Ovary (tissue), 3 donors: ENCODE measurements around the gene MACC1.

Experiments
- POLR2A ChIP-seq: fragments of 450-650 bp; IDR thresholded peaks from one replicate; pipeline ENCODE4 v1.6.1; 2017; ENCODE audit warnings: antibody characterized with exemption, mild to moderate bottlenecking, moderate library complexity
- TF ChIP-seq, protein P1 (sequence below), 3 donors: fragments of 450-650 bp in 2 of 3; fragments of 200-600 bp in 1 of 3; IDR thresholded peaks; one replicate each; pipeline versions ENCODE4 v1.5.1 to v1.8.0; 2016 to 2022; ENCODE audit warnings: antibody characterized with exemption in 3 of 3, mild to moderate bottlenecking in 1 of 3
- donor health status: DM: no; HTN: no; CAD: no.

DNA sequence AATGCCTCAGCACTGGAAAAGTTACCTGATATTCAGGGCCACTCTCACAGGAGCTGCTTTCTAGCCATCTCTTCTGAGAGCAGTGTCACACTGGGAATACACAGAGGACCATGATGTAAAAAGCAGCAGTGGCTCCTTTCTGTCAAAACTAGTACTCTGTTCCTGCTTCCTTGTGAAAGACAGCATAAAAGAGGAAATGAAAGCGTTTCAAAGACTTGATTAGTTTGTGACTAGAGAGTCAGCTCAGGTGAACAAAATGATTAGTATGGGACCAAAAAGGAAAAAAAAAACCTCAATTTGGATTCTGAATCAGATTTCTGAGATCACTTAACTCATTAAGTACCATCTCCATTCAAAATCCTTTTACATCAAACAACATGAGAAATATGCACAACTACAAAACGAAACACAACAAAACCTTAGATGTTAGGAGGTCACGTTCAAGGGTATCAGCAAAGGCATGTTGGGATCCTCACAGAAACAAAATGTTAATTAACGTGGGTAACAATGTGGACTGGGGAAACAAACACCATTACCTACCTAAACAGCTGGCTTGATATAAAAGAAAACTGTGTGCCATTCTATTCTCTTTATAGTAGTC, 103.7 kb downstream of the MACC1 start:
- TF ChIP-seq POLR2A = no peak
- TF ChIP-seq, protein P1, sequence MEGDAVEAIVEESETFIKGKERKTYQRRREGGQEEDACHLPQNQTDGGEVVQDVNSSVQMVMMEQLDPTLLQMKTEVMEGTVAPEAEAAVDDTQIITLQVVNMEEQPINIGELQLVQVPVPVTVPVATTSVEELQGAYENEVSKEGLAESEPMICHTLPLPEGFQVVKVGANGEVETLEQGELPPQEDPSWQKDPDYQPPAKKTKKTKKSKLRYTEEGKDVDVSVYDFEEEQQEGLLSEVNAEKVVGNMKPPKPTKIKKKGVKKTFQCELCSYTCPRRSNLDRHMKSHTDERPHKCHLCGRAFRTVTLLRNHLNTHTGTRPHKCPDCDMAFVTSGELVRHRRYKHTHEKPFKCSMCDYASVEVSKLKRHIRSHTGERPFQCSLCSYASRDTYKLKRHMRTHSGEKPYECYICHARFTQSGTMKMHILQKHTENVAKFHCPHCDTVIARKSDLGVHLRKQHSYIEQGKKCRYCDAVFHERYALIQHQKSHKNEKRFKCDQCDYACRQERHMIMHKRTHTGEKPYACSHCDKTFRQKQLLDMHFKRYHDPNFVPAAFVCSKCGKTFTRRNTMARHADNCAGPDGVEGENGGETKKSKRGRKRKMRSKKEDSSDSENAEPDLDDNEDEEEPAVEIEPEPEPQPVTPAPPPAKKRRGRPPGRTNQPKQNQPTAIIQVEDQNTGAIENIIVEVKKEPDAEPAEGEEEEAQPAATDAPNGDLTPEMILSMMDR (IDR thresholded peaks at IDR 0.05) = no peak
